B cell (primary cell): ENCODE data around the gene SRGAP2C.
"Not testable (repeated sequence)": the region's sequence is repeated elsewhere in the genome, so short reads cannot be mapped to it uniquely, and the experiment has no call there.

Experiments
- EZH2 ChIP-seq: IDR thresholded peaks from 2 replicates; pipeline ENCODE4 v1.6.1; 2012; ENCODE audit warnings: borderline replicate concordance, low read depth, mild to moderate bottlenecking, moderate library complexity, low read length; ENCODE audit not compliant: insufficient read depth, poor library complexity, severe bottlenecking
- TF ChIP-seq, protein P1 (sequence below): fragments of 200-600 bp; IDR thresholded peaks from one replicate; pipeline ENCODE4 v1.8.0; 2022; ENCODE audit warnings: antibody characterized with exemption, mild to moderate bottlenecking

DNA sequence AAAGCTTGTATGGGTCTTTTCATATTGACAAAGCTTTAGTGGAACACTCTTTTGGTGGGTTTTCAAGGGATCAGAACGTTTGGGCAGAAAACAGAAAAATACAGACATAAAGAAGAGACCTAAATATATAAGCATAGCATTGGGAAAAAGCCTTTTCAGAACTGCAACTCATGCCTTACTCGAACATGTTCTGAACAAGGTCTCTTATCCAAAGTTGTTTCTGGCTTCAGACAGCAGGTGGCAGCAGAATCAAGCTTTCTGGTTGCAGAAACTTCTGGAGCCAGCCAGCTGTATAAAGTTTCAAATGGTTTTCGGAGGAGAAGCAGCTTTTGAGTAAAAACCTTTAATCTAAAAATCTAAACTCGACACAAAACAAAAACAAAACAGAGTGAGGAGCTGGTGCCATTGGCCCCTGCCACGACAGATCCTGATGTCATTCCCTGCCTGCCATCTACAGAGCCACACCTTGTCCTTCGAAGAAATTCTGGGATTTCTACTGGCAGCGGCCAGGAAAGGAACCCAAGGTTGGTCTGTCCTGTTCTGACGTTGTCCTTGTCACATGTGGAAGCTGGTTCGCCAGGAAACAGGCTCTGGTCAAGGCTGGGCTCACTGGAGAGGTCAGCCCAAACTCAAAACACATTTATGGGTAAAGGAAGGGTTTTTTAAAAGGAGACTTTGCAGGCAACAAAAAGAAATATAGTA, 36.1 kb upstream of the SRGAP2C start:
- TF ChIP-seq, protein P1, sequence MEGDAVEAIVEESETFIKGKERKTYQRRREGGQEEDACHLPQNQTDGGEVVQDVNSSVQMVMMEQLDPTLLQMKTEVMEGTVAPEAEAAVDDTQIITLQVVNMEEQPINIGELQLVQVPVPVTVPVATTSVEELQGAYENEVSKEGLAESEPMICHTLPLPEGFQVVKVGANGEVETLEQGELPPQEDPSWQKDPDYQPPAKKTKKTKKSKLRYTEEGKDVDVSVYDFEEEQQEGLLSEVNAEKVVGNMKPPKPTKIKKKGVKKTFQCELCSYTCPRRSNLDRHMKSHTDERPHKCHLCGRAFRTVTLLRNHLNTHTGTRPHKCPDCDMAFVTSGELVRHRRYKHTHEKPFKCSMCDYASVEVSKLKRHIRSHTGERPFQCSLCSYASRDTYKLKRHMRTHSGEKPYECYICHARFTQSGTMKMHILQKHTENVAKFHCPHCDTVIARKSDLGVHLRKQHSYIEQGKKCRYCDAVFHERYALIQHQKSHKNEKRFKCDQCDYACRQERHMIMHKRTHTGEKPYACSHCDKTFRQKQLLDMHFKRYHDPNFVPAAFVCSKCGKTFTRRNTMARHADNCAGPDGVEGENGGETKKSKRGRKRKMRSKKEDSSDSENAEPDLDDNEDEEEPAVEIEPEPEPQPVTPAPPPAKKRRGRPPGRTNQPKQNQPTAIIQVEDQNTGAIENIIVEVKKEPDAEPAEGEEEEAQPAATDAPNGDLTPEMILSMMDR: peak; percentile 17
- TF ChIP-seq EZH2: not testable (repeated sequence)
